Activated effector memory CD4-positive, alpha-beta T cell treated with Interleukin-2 at 50 U/mL for 16 hours (primary cell): Measurements from ENCODE around the gene KRT80.

ENCODE experiments used
- DNase-seq: peaks from one replicate; pipeline ENCODE4 v3.0.0-alpha.2; 2020

The KRT80 gene

GRCh38 chr12:52151153-52151836 lies 40.5 kb downstream of the KRT80 start:
- DNase-seq = no peak

GRCh38 chr12:52149651-52150241 lies 42.1 kb downstream of the KRT80 start:
- no peak for DNase-seq

GRCh38 chr12:52149182-52149641 lies 42.6 kb downstream of the KRT80 start:
- no peak for DNase-seq

GRCh38 chr12:52148464-52149181 lies 43.2 kb downstream of the KRT80 start:
- DNase-seq = no peak

- no peak for DNase-seq
These were observed 43.8 kb downstream of the KRT80 start for GRCh38 chr12:52147964-52148463.

- DNase-seq = no peak
These were observed 44.3 kb downstream of the KRT80 start for GRCh38 chr12:52147367-52147963.

- no peak for DNase-seq
These were observed 44.9 kb downstream of the KRT80 start for GRCh38 chr12:52146822-52147366.

GRCh38 chr12:52146089-52146821 lies 45.6 kb downstream of the KRT80 start:
- no peak for DNase-seq

- DNase-seq = no peak
These were observed 46.4 kb downstream of the KRT80 start for GRCh38 chr12:52145228-52146088.

GRCh38 chr12:52144512-52145227 lies 47.1 kb downstream of the KRT80 start:
- DNase-seq = no peak

GRCh38 chr12:52142431-52142830 lies 49.4 kb downstream of the KRT80 start:
- no peak for DNase-seq

- no peak for DNase-seq
These were observed 49.9 kb downstream of the KRT80 start for GRCh38 chr12:52141875-52142274.

- no peak for DNase-seq
These were observed 50.5 kb downstream of the KRT80 start for GRCh38 chr12:52141306-52141705.

- DNase-seq = no peak
These were observed 52.2 kb downstream of the KRT80 start for GRCh38 chr12:52139579-52140062.

- no peak for DNase-seq
These were observed 52.7 kb downstream of the KRT80 start for GRCh38 chr12:52139147-52139546.

GRCh38 chr12:52137746-52138145 lies 54.1 kb downstream of the KRT80 start:
- no peak for DNase-seq

- no peak for DNase-seq
These were observed 59.1 kb downstream of the KRT80 start for GRCh38 chr12:52132754-52133161.

- DNase-seq = no peak
These were observed 61.1 kb downstream of the KRT80 start for GRCh38 chr12:52130711-52131110.

- no peak for DNase-seq
These were observed 63.9 kb downstream of the KRT80 start for GRCh38 chr12:52127683-52128450.
